Kidney (tissue), 14 donors: ENCODE data around the gene PSMB9. TPM values are rescaled to one million over a fixed set of nuclear protein-coding genes. Genes with fewer than 3 reads are reported as not detected.
A peak's percentile ranks its signal among the peaks of the same experiment; 100 is the strongest.

Experiments
- DNase-seq, 5 donors: peaks; one replicate each; pipeline ENCODE4 v3.0.0-alpha.2; 2013 to 2020
- FAIRE-seq: peaks from 2 replicates; lab custom pipeline; 2012; peaks lifted over from hg19 to GRCh38; lab: Jason Lieb, UNC
- H3K27ac ChIP-seq, 2 donors: one replicate each; pipeline ENCODE4 v1.7.0; 2013; ENCODE audit warnings: low read depth in 2 of 2, low read length in 2 of 2, inconsistent platforms in 1 of 2
- H3K27me3 ChIP-seq: one replicate; pipeline ENCODE4 v1.7.1; 2013; ENCODE audit warnings: low read length, inconsistent platforms; ENCODE audit not compliant: control insufficient read depth, insufficient read depth
- H3K36me3 ChIP-seq, 3 donors: one replicate each; pipeline versions ENCODE4 v1.7.0 to v1.7.1; 2013; ENCODE audit warnings: low read length in 3 of 3, control low read depth in 1 of 3, inconsistent platforms in 1 of 3; ENCODE audit not compliant: insufficient read depth in 3 of 3, control insufficient read depth in 2 of 3
- H3K4me1 ChIP-seq, 3 donors: one replicate each; pipeline versions ENCODE4 v1.7.0 to v1.7.1; 2013; ENCODE audit warnings: low read length in 3 of 3, inconsistent platforms in 1 of 3, low read depth in 1 of 3; ENCODE audit not compliant: control insufficient read depth in 2 of 3, insufficient read depth in 2 of 3
- H3K4me3 ChIP-seq, 3 donors: one replicate each; pipeline versions ENCODE4 v1.7.0 to v1.8.1; 2013; ENCODE audit warnings: low read length in 3 of 3, control low read depth in 1 of 3, inconsistent platforms in 1 of 3
- H3K9ac ChIP-seq, 3 donors: one replicate each; pipeline versions ENCODE4 v1.7.0 to v1.7.1; 2013; ENCODE audit warnings: low read length in 3 of 3, control low read depth in 1 of 3, inconsistent platforms in 1 of 3
- H3K9me3 ChIP-seq, 3 donors: one replicate each; pipeline versions ENCODE4 v1.7.0 to v1.7.1; 2013; ENCODE audit warnings: low read length in 3 of 3, control low read depth in 1 of 3, inconsistent platforms in 1 of 3; ENCODE audit not compliant: control insufficient read depth in 2 of 3, insufficient read depth in 1 of 3
- CTCF ChIP-seq: IDR thresholded peaks from 3 replicates; pipeline ENCODE4 v1.5.1; 2012; ENCODE audit warnings: mild to moderate bottlenecking, moderate library complexity, borderline replicate concordance; ENCODE audit not compliant: insufficient read depth; ENCODE audit errors: extremely low read depth
- intact Hi-C: fragments of 100-400 bp; cut with DNase I; formaldehyde crosslinking; loops from one replicate; pipeline ENCODE4 v1.11.1; 2022
- polyA plus RNA-seq: library from polyadenylated mRNA; stranded (reverse); fragments of 350-450 nt; fragmentation: Illumina TruSeq; extraction: RNeasy Lipid Tissue Mini Kit (QIAGEN cat#74804); gene quantifications from one replicate; pipeline ENCODE4 v1.2.3, GENCODE V29; 2014; ENCODE audit warnings: low read depth, low replicate concordance; ENCODE audit not compliant: insufficient read depth
- total RNA-seq: library from RNA; stranded (reverse); fragmentation: NEBNext Ultra II Directional; extraction: Animal tissue kit (Norgen Biotek cat#: 25700); gene quantifications from one replicate; pipeline ENCODE4 v1.2.1, GENCODE V29; 2021
- donor health status: control.
- donor health status: control.
- donor health status: control.
- donor health status: control.
- donor health status: control.
- donor health status: DM: yes; HTN: yes; CAD: no.
- donor health status: Normal renal cell carcinoma (clear cell type).

PSMB9 gene
- total and polyA plus RNA-seq, 2 donors from 2014 or later: 52.8 to 56.6 TPM

- no peak for FAIRE-seq
- no peak for DNase-seq
- intact Hi-C loops: loop anchor here (10.0 kb wide), 1 partner anchor 84 kb away; no protein-coding TSS in a partner anchor
- H3K27me3 ChIP-seq: no peaks in the 10 kb centered on the region
- peaks cover under 1 to 14% (median 6%) of the 10 kb centered on the region in 3 donors for H3K4me1 ChIP-seq
- no peaks in the 10 kb centered on the region for H3K36me3 ChIP-seq
- TF ChIP-seq CTCF: no peak
- no peak overlapping the region for H3K27ac ChIP-seq
- H3K4me3 ChIP-seq: no peak overlapping the region
- H3K9me3 ChIP-seq: no peaks in the 10 kb centered on the region
- H3K9ac ChIP-seq: no peak overlapping the region
Observed at GRCh38 chr6:32890831-32891230, 36.8 kb downstream of the PSMB9 start.

GRCh38 chr6:32894085-32895005, 40.4 kb downstream of the PSMB9 start:
- Histone ChIP-seq H3K36me3 (no peaks in the 10 kb centered on the region), H3K9ac (peak overlapping the region; percentile 61 to 95 (median 77)), H3K4me1 (peaks cover 0 to 12% (median 6%) of the 10 kb centered on the region in 3 donors), H3K27me3 (no peaks in the 10 kb centered on the region), H3K9me3 (no peaks in the 10 kb centered on the region), H3K4me3 (peak overlapping the region; percentile 80 to 88 (median 86)), H3K27ac (peak overlapping the region; percentile 86 to 91)
- intact Hi-C loops: loop anchor here (10.0 kb wide), 1 partner anchor 80 kb away; no protein-coding TSS in a partner anchor
- FAIRE-seq: no peak
- no peak for TF ChIP-seq CTCF
- peak; percentile 96 to 98 (median 97) for DNase-seq

- peak overlapping the region; percentile 80 to 88 (median 86) for H3K4me3 ChIP-seq
- H3K27me3 ChIP-seq: no peaks in the 10 kb centered on the region
- peaks cover 0 to 12% (median 6%) of the 10 kb centered on the region in 3 donors for H3K4me1 ChIP-seq
- no peaks in the 10 kb centered on the region for H3K36me3 ChIP-seq
- no peak for FAIRE-seq
- H3K9ac ChIP-seq: peak overlapping the region; percentile 61 to 95 (median 75)
- no peak for TF ChIP-seq CTCF
- DNase-seq: no peak
- no peaks in the 10 kb centered on the region for H3K9me3 ChIP-seq
- peak overlapping the region; percentile 86 to 91 for H3K27ac ChIP-seq
- intact Hi-C loops: loop anchor here (10.0 kb wide), 1 partner anchor 80 kb away; no protein-coding TSS in a partner anchor
Observed at GRCh38 chr6:32895006-32895345, 41.0 kb downstream of the PSMB9 start.
